Spleen (tissue), 7 donors: ENCODE results near the gene GARIN3.

Source experiments
- POLR2A ChIP-seq, 3 donors: fragments of 450-650 bp; IDR thresholded peaks; one replicate each; pipeline ENCODE4 v1.5.1; 2017; ENCODE audit warnings: antibody characterized with exemption in 3 of 3, mild to moderate bottlenecking in 1 of 3
- TF ChIP-seq, protein P1 (sequence below), 11 experiments: fragments of 200-600 bp in 7 of 11; fragments of 450-650 bp in 4 of 11; sonication (generic) in 4 of 11; IDR thresholded peaks in 8 of 11; conservative IDR thresholded peaks in 3 of 11; 1 replicate in 7 of 11; 2 replicates in 4 of 11; pipeline versions ENCODE4 v1.4.0 to v1.8.0; 2016 to 2021; ENCODE audit warnings: antibody characterized with exemption in 11 of 11, inconsistent platforms in 4 of 11, mild to moderate bottlenecking in 1 of 11
- donor health status: DM: no; HTN: no; CAD: no; lungs with moderate emphysema.
- donor health status: DM: no; HTN: no; CAD: no.
- donor health status: DM: no; HTN: no; CAD: no.

DNA sequence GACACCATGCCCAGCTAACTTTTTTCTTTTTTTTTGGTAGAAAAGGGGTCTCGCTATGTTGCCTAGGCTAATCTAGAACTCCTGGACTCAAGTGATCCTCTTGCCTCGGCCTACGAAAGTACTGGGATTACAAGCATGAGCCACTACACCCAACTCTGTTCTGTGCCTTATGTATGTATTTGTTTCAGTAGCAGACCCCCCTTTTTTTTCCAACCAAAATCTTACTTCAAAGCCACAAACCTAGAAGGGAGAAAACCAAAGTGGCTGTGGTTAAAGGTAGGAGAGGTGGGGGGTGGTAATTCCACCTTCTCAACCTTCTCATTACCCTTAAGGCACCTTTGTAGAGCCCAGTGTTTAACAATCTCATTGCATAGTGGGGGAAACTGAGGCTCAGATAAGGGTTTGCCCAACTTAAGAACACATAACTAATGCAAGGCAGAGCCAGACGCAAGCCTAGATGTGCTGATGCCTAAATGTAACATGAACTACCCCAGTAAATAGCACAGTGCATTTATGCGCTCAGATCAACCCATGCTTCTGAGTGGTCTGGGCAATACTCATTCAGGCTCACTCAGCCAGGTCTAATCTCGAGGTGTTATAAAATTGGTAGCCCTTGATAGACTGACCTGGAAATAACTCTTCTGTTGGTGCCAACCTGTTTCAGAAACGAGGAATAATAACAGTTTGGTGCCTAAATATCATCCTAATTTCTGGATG is 47.6 kb upstream of the GARIN3 start:
- TF ChIP-seq, protein P1, sequence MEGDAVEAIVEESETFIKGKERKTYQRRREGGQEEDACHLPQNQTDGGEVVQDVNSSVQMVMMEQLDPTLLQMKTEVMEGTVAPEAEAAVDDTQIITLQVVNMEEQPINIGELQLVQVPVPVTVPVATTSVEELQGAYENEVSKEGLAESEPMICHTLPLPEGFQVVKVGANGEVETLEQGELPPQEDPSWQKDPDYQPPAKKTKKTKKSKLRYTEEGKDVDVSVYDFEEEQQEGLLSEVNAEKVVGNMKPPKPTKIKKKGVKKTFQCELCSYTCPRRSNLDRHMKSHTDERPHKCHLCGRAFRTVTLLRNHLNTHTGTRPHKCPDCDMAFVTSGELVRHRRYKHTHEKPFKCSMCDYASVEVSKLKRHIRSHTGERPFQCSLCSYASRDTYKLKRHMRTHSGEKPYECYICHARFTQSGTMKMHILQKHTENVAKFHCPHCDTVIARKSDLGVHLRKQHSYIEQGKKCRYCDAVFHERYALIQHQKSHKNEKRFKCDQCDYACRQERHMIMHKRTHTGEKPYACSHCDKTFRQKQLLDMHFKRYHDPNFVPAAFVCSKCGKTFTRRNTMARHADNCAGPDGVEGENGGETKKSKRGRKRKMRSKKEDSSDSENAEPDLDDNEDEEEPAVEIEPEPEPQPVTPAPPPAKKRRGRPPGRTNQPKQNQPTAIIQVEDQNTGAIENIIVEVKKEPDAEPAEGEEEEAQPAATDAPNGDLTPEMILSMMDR (IDR thresholded peaks at IDR 0.05 in 8 of 11, conservative IDR thresholded peaks at IDR 0.05 in 3 of 11) = no peak
- TF ChIP-seq POLR2A (IDR thresholded peaks at IDR 0.05) = no peak
